HG03097 (cell line): Measurements from ENCODE around the gene TRHDE.

Source experiments
- ATAC-seq: cut with Tn5 transposase; IDR thresholded peaks from one replicate; pipeline ENCODE4 v1.9.1; 2021; ENCODE audit not compliant: unreplicated experiment, low FRiP score

TRHDE gene

GRCh38 chr12:72272731-72273498 is 745 bp downstream of the TRHDE start:
- no peak for ATAC-seq

GRCh38 chr12:72273499-72273837 is 1.3 kb downstream of the TRHDE start:
- ATAC-seq: no peak

- ATAC-seq: no peak
Observed at GRCh38 chr12:72273851-72274351, 1.7 kb downstream of the TRHDE start.

- ATAC-seq: no peak
Observed at GRCh38 chr12:72274931-72275330, 2.8 kb downstream of the TRHDE start.

- no peak for ATAC-seq
Observed at GRCh38 chr12:72275526-72275925, 3.4 kb downstream of the TRHDE start.

- no peak for ATAC-seq
Observed at GRCh38 chr12:72276181-72276805, 4.1 kb downstream of the TRHDE start.

DNA sequence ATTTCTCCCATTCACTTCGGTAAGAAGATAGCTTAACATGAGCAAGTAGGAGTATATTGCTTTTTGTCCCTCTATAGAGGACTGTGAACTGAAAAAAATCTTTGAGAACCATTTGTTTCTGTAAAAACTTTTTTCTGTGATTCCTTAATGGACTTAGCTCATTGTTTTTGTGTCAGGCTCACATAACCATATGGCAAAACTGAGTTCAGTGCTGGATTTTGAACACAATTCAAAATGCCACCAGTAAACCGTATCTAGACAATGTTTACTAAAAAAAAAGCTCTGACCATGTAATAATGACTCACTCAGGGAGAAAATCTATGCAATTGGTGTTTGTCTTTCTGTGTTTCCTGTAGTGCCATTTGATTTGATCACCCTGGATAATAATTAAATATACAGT is 5.2 kb downstream of the TRHDE start:
- ATAC-seq: no peak

DNA sequence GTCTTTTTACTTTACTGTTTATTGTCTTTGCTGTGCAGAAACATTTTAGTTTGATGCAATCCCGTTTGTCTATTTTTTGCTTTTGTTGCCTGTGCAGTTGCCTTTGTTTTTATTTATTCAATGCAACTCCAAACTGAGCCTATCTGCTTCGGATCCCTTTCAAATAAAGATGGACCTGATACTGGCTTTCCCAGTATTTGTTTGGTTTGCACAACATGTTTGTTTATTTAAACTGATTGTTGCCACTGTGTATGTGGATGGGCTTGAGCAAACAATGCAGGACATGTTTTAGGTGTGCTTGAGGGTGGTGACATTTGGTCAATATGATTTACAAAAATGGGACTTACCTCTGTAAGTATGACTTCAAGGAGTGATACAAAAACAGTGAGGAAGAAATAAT is 6.7 kb downstream of the TRHDE start:
- no peak for ATAC-seq

DNA sequence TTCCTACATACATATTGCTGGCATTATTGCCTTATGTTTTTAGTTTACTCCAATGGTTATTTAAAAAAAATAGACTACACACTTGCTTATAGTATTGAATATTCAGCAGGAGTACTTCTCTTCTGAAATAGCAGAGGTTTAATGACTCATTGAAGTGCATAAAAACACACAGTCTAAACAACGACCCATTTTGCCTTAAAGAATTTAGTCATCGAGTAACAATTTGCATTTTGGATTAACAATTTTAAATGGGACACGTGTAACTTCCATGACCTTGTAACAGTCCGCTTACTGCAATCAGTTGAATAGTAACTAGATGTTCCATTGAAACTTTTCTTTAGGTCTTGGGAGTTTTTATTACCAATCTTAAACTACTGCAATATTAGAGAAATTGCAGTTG is 9.0 kb downstream of the TRHDE start:
- ATAC-seq: no peak

- ATAC-seq: no peak
Observed at GRCh38 chr12:72282721-72283120, 10.6 kb downstream of the TRHDE start.

- ATAC-seq: no peak
Observed at GRCh38 chr12:72285861-72286260, 13.7 kb downstream of the TRHDE start.

GRCh38 chr12:72286526-72286925 is 14.4 kb downstream of the TRHDE start:
- ATAC-seq: no peak

GRCh38 chr12:72288436-72288835 is 16.3 kb downstream of the TRHDE start:
- ATAC-seq: no peak

- no peak for ATAC-seq
Observed at GRCh38 chr12:72288911-72289310, 16.7 kb downstream of the TRHDE start.

- ATAC-seq: no peak
Observed at GRCh38 chr12:72289633-72290032, 17.5 kb downstream of the TRHDE start.

DNA sequence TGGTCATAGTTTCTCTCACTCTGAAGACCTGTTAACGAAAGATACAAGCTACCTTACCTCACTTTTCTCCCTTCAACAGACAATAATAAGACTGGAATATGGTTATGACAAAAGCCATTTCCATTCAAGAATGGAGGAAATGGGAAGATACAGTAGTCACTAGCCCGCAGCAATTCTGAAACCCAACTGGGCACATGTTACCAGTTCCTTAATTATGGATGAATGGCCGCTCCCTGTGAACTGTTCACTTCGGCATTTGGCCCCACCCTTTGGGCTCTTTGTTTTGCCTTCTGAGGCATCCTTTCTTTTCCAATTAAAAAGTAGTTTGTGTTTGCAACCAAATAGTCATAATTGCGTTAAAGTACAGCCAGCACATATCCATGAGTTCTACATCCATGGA is 19.0 kb downstream of the TRHDE start:
- ATAC-seq: no peak

- no peak for ATAC-seq
Observed at GRCh38 chr12:72293701-72294100, 21.5 kb downstream of the TRHDE start.

DNA sequence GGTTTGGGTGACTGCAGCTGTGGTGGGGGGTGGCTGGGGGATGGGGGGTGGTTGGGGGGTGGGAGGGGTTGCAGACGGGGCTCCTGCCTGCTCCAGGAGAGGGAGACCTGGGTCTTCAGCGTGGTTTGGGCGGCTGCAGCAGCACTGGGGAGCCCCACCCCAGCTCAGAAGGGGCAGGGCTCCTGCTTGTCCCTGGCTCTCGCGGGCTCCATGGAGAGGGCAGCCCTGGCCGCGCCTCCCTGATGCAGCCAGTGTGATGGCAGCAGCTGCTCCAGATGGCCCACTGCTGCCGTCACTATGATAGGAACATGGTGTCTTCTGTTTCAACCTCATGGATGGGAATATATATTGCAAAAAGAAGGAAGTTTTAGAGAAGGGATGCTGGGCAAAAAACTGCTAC is 22.9 kb downstream of the TRHDE start:
- ATAC-seq: no peak

DNA sequence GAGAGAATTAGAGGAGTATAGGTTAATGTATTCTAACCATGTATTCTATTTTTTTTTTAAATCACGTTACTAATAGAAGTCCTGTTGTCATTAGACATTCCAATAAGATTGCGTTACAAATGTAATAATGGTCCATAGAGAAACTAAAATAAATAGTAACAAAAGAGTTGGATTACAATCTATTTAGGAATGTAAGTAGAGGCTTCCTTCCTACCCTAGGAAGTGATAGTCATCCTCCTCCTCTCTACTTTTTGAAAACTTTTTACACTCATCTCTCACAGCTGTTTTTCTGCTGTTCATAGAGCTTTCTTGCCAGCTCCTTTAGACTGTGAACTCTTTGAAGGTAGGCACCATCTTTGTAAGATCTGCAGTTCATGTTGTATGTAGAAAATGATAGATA is 23.6 kb downstream of the TRHDE start:
- no peak for ATAC-seq

DNA sequence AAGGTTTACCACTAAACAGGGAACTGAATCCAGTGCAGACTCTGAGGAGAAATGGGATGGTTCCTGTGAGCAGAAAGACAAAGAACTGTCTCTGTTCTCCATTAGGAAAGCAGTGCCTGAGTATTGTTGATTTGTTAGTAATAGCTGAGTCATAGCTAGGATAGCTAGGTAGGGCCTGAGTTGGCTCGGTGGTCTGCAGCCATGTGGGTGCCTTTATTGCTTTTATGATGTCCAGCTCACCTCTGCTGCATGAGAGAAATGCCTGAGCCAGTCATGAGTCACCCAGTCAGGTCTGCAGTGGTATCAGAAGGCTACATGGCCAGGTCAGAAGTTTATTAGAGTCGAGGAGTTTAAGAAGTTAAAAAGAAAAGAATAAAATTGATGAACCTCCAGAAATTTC is 24.2 kb downstream of the TRHDE start:
- ATAC-seq: no peak

DNA sequence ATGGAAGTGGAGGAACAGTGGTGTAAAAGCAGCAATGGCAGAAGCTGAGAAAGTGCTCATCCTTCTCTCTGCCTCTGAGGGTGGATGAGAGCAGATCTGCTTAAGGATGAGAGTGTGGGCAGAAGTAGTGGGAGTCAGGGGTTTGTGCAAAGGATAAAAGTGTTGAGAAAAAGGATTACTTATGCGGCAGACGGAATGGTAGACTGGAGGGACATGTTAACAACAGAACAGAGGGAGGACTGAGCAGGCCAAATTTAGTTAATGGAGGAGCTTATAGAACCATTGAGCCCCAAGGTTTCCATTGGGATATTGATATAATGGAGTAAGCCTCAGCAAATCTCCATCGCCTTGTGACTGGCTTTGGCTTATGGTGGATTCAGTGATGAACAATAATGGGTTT is 25.5 kb downstream of the TRHDE start:
- ATAC-seq: no peak

GRCh38 chr12:72300728-72301127 is 28.6 kb downstream of the TRHDE start:
- no peak for ATAC-seq
